Fibroblast of skin of right biceps (primary cell): ENCODE measurements around the gene C4BPA.

Source experiments
- DNase-seq: peaks from one replicate; pipeline ENCODE4 v3.0.0-alpha.2; 2013

C4BPA gene

DNA sequence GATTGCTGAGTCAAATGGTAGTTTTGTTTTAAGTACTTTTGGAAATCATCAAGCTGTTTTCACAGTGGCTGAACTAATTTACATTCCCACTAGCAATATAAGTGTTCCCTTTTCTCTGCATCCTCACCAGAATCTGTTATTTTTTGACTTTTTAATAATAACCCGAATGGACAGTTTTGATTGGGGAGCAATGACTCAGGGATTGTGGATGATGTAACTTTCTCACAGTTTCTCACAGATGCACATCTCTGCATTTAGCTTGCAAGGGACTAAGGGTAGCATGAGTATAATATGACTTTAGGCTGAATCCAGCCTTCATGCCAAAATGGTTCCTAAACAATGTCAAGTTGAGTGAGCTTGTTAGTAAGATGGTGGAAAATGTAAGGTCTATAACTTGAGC lies 90.2 kb downstream of the C4BPA start:
- DNase-seq: no peak
